HG03175 (cell line): ENCODE data around the gene CATSPER4.
A peak's percentile ranks its signal among the peaks of the same experiment; 100 is the strongest.

ENCODE experiments used
- ATAC-seq: cut with Tn5 transposase; IDR thresholded peaks from one replicate; pipeline ENCODE4 v1.9.1; 2021; ENCODE audit warnings: mild to moderate bottlenecking, moderate library complexity; ENCODE audit not compliant: unreplicated experiment

The CATSPER4 gene

DNA sequence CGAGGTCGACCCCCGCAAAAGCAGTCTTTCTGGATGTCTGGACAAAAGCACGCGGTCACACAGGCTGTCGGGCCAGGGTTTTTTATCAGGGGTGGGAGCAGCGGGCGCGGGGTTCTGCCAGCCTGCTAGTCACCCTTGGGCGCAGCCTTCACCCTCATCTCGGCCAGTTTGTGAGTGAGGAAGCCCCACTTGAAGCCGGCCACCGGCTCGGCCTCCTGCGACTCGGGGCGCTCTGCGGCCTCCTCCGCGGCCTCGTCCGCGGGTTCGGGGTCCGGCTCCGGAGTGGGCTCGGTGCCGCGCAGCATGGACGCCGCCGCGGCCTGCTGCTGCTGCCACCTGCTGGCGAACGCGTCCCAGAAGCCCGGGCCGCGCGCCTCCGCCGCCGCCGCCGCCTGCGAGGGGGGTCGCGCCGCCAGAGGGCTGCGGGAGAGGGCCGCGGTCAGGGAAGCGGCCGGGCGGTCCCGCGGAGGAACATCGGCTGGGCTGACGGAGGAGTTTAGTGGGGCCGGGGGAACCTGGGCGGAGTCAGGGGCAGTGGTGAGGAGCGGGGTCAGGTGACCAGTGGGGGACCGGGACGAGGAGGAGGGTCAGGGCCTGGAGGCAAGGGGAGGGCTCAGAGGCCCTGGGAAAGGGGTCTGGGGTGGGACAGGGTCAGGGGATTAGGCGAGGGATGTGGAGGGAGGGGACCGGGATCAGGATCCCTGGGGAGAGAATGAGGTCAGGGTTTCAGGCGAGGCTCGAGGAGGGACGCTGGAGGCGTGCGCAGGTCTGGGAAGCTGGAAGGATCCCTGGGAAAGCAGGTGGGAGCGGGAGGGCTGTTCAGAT is 26.2 kb upstream of the CATSPER4 start:
- ATAC-seq = no peak

DNA sequence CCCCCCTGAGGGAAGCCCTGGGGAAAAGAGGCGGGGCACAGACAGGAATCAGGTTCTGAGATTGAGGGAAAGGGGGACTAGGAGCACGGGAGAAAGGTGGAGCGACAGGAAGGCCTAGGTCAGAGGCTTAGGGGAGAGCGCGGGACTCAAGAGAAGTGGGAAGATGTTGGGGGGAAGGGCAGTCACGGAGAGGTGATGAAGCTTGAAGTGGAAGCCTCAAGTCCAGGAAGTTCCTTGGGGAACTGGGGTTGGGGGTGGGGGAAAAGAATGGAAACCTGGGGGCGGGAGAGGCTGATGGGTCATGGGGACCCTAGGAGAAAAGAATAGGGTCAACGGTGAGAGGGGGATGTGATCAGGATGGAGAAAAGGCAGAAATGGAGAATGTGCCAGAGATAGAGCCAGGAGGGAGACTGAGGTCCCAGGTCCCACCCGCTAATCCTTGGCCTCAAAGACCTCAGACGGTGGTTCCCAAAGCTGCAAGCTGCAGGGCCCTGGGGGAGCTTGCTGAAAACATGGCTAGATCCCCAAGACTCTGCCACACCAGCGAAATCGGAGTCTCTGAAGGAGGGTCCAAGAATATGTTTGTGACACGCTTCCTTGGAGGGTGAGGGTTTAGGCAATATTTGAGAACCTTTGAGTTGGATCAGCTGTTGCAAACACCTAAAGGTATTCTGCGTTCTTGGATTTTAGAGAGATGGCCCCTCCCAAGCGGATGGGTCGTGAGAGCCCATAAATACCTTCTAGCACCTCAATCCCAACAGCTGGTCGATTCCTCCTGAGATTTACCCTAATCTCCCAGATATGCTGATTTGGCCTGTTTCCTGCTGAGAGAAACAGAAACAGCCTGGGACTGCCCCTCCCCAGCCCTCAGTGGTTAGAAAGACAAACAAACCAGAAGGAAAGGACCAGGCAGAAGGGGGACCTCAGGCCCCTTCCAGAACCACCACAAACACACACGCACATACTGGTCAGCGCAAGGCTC is 25.2 kb upstream of the CATSPER4 start:
- ATAC-seq = no peak

DNA sequence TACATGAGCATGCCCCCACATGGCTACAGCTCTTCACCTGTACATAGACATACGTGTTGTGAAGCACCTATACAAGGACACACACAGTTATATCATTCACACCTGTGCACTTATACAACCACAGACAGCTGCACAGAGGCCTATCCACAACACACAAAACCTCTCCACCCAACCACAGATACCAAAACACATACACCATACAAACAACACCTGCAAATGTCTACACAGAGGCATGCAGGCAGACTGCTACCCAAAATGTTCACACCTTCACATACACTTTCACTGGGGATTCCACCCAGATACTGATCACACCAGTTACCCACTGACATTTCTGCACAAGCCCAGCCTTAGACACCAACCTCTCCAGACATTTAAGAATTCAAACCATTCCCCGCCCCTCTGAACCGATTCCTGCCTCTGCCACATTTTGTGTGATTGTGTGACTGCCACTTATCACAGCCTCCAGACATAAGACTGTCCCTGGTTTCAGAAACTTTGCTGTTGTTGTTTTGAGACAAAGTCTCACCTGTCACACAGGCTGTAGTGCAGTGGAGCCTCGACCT is 23.6 kb upstream of the CATSPER4 start:
- no peak for ATAC-seq

DNA sequence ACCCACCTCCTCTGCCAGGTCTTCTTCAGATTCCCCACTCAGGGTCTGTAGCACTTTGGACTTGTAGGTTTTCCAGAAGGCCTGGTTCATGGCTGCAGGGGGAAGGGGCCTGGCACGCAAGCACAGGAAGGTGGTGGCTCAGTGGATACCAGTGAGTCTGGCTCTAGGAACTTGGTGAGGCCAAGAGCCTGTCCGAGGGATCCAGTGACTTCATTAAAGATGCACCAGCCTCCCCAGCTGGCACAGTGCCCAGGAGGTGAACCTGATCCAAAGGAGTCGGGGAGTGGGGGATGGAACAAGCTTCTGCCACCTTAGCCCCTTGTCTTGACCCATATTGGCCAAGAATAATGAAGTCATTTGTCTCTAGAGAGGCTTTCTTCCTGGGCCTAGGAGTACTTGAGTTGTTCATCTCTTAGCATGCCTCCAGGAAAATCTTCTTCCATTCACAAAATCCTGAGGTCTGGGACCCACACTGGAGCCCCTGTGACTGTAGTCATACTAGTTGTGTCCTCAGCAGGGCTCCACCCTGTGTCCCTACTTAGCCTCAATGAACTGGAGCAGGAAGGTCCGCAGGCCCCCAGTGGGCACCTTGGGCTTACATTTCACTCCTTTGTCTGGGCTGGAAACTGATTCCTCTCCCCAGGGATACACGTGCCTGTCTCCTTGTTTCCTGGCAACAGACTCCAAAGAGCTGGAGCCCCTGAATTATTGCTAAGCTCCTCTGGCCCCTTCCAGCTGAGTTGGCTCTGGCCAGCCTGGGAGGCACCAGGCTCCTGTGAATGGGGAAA is 21.8 kb upstream of the CATSPER4 start, which contains the start of gene C1orf232:
C1orf232 (minus strand) TSS at position 554 of the 788 bp plus-strand sequence; CDS start at position 90, 464 bp downstream.
- no peak for ATAC-seq

DNA sequence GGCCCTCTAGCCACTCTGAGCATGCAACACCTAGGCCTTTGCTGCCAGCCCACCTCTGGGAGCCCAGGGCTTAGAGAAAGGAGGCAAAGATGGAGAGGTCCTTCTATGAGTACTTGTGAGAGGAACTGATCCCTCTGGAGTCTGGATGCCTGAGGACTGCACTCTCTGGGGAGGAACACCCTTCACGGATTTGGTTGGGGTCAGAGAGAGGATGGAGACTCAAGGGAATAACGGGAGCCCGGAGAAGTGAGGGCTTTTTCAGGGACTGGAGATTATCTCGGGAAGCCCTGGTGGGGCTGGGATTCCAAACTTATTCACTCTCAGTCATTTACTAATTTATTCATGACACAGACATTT is 21.2 kb upstream of the CATSPER4 start:
- no peak for ATAC-seq

DNA sequence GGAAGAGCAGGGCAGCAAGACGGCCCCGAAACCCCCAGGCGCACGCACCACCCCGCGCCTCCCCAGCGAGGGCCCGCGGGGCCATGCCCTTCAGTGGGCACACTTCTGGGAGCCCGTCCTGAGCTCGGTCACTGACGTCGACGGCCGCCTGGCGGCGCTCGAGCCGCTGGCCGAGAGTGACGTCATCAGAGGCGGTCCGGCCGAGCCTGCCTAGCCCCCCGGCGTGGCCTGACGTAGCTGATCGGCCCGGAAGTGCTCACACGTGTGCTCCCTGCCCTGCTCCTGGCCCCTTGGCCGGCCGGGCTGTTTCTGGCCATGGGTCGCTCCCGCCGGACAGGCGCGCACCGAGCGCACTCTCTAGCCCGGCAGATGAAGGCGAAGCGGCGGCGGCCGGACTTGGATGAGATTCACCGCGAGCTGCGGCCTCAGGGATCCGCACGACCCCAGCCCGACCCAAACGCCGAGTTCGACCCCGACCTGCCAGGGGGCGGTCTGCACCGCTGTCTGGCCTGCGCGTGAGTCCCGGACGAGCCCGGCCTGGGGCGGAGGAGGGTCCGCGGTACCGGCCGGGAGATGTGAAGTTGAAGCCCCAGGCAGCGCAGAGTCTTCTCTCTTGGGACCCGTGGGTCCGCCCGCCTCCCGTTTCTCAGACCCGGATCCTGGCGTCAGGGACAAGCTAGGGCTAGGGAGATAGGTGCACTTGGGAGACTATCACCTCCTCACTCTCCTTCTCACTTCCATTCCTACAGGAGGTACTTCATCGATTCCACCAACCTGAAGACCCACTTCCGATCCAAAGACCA is 20.5 kb upstream of the CATSPER4 start, which contains the start of gene ZNF593:
ZNF593 (plus strand) TSS at position 240 of the 803 bp plus-strand sequence; CDS start at position 316, 76 bp downstream.
- peak; percentile 94 for ATAC-seq

DNA sequence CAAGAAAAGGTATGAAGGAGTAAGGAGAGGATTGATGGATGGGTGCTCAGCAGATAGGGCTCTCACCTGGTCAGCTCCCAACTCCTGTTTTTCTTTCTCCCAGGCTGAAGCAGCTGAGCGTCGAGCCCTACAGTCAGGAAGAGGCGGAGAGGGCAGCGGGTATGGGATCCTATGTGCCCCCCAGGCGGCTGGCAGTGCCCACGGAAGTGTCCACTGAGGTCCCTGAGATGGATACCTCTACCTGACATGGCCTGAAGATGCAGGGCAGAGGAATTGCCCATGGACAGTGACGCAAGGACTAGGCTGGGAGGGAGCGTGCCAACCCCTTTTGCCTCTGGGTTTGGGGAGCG is 20.0 kb upstream of the CATSPER4 start:
- no peak for ATAC-seq

DNA sequence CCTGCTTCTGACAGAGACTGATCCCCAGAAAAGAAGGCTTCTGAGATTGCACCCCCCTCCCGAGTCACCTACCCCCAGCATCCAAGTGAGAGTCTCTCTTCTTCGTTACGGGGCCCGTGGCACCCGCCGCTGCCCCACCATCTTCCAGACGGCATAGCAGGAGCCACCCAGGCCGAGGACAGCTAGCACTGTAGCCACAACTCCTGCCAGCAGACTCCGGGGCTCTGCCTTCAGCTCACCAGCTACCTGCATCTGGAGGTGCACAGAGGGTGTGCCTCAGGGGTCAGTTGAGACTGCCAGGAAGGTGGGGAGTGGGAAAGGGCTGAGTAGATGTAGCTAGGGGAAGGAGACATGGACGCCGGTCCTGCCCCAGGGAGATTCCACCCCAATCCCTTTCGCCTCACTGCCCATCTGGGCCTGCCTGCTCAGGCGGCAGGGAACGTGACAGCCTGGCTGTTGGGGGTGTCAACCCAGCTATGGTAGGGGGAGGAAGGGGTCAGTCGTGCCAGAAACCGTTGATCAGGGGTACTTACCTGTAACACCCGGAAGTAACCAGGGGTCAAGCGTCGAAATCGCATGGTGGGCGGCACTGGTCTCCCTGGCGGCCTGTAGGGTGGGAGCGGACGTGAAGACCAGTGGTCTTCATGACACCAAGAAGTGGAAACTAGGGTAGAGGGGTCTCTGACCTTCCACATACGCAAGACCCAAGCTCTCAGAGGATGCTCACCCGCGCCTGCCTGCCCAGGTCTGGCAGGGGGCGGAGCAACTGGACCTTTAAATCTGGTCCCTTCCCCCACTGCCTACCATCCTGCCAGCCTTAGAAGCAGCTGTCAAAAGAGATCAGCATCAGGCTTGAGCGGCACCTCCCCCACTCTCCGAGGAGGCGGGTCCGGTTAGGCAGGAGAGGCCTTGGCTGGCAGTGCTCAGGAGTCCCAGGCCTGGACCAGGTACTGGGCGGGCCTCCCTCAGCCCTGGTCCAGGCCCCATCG is 19.0 kb upstream of the CATSPER4 start, which contains the start of gene ZNF593OS:
ZNF593OS (minus strand) TSS at position 749 of the 989 bp plus-strand sequence; CDS start at position 578, 171 bp downstream.
- ATAC-seq = no peak

DNA sequence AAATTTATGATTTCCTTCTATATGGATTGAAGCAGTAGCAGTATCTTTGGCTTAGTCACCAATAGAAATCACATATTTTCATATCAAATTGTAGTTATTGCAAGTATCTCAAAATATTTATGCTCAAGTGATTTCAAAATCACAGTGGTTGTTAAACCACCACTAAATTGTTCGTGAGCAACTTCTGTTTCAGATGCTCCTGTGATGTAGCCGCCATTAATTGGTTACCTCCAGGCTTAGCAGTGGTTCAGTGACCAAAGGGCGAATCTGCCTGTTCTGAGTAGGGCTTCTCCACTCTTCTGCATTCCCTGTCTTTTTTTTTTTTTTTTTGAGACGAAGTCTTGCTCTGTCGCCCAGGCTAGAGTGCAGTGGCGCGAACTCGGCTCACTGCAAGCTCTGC is 15.1 kb upstream of the CATSPER4 start:
- no peak for ATAC-seq

DNA sequence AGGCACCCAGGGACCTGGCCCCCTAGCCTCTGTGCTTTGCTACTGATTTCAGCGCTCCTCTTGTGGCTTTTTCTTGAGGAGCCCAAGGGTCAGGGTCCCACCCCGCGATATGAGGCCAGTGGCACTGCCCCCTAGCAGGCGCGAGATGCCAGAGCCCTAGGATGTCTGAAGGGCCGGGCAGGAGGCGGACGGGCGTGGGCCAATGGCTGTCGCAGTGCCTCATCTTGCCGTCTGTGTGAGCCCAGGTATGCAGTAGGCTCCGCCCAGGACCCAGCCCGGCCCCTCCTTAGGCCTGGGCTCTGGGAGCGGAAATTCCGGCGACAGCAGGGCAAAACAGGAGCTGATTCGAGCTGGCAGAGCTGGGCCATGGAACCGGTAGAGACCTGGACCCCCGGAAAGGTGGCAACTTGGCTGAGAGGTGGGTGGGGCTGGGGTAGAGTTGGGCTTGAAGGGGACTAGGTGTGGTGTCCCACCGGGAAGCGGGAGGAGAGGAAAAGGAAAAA is 13.2 kb upstream of the CATSPER4 start, which contains the start of gene CNKSR1:
CNKSR1 (plus strand) TSS at position 310 of the 503 bp plus-strand sequence; CDS start at position 367, 57 bp downstream.
- ATAC-seq = no peak

DNA sequence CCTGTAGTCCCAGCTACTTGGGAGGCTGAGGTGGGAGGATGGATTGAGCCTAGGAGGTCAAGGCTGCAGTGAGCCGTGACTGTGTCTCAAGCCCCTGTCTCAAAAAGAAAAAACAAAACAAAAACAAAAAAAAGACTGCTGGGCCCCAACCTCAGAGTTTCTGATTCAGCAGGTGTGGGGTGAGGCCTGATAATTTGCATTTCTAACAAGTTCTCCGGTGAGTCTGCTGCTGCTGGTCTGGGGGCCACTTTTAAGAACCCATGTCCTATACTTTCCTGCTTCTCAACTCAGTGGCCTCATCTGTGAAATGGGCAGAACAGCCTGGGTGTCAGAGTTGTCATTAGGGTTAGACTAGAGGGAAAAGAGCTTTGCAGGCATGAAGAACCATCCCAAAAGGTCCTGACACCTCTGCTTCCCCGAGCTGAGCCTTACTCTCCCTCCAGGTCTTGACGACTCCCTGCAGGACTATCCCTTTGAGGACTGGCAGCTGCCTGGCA is 10.3 kb upstream of the CATSPER4 start:
- ATAC-seq = no peak

DNA sequence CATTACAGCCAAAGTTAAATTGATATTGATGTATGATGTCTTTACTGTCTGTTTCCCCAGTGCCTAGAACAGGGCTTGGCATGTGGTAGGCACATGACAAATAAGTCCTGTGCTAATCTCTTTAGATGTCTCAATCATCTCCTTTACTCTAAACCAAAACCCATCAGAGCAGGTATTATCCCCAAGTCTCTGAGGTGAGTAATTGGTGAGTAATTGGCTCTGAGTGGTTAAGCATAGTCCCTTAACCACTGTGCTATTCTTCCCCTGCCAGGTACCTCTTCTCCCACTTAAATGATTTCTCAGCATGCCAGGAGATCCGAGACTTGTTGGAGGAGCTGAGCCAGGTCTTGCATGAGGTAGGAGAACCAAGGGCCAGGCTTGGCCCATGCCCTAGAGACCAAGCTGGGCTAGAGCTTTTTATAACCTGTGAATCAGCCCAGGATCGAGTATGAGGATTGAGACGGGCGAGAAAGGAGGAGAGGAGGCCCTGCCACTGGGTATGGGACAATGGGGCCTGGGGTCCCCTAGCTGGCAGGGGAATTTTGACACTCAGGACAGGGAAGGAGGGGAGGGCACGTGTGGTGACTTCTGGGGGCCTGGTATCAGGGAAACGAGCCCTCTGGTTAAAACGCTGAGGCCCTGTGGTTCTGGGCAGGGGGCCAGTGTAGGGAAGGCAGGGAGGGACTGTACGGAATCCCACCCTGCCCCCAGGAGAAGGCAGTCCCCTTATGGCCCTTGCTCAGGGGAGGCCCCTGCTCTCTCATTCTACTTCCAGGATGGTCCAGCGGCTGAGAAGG is 8.6 kb upstream of the CATSPER4 start:
- no peak for ATAC-seq

DNA sequence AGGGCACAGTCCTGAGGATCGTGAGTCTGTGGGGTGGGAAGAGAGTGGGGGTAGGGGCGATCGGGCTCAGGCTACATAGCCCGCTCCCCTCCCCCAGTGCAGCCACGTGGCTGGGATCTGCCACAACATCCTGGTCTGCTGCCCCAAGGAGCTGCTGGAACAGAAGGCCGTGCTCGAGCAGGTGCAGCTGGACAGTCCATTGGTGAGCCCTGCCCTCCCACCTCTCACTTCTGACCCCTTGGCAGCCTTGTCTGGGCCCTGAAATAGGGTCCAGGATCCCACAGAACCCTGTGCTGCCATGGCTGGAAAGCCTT is 8.1 kb upstream of the CATSPER4 start:
- no peak for ATAC-seq

DNA sequence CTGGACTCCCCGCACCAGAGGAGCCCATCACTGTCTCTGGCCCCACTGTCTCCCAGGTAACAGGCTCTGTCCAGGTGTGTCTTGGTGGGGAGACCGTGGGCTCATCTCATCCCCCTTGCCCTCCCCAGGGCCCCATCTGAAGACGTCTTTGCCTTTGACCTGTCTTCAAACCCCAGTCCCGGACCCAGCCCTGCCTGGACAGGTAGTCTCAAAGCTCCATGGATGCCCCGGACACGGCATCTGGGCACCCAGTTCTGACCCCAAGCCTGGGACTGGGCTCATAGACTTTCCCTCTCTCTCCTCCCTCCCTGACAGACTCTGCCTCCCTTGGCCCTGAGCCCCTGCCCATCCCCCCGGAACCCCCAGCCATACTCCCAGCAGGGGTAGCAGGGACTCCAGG is 6.3 kb upstream of the CATSPER4 start:
- no peak for ATAC-seq

DNA sequence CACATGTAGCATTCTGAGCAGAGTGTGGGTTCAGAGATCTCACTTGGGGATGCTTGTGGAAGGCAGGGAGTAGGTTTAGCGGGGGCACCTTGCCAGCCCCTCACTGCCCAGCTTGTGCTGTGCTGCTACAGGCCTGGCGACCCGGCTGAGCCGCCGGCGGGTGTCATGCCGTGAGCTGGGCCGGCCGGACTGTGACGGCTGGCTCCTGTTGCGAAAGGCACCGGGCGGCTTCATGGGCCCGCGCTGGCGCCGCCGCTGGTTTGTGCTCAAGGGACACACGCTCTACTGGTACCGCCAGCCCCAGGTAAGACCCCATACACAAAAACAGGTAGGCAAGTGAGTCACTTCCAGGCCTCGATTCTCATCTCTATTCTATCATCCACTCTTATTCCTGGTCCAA is 5.5 kb upstream of the CATSPER4 start:
- ATAC-seq = no peak

DNA sequence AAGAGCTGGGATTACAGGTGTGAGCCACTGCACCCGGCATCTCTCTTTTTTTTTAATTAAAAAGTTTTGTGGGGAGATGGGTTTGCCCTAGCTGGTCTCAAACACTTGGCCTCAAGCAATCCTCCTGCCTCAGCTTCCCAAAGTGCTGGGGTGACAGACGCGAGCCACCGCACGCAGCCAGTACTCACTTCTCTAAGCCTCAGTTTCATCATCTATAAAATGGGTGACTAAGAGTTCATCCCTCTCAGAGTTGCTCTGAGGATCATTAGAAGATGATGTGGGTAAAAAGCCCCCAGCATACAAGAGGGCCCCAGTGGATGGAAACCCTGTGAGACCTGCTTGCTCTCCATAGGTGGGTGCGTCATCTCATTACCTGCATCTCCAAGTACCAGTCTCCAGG is 2.5 kb upstream of the CATSPER4 start:
- no peak for ATAC-seq

DNA sequence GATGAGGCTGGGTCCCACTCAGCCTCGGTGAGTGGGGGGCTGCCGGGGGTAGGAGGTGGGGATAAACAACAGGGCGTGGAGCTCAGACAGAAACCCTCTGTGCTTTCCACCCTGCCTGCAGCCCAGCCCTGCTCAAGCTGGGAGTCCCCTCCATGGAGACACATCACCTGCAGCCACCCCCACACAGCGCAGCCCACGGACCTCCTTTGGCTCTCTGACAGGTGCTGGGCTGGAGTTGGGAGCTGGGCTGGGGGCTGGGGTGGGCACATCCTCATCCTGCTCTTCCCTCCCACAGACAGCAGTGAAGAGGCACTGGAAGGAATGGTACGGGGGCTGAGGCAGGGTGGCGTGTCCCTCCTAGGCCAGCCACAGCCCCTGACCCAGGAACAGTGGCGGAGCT is 1.9 kb upstream of the CATSPER4 start:
- no peak for ATAC-seq
